A673 (cell line): ENCODE data around the gene ZNF780B. TPM values are rescaled to one million over a fixed set of nuclear protein-coding genes. Genes with fewer than 3 reads are reported as not detected.

ENCODE experiments used
- BruUV-seq: library from RNA; stranded (reverse); fragments of 400-500 nt; replicated peaks from 2 replicates; lab custom pipeline; 2021; lab: Mats Ljungman, UMichigan
- CTCF ChIA-PET: fragments of 300-600 bp; sonication (Branson Sonifier 250); formaldehyde crosslinking; loops from one replicate; lab custom pipeline; 2022; ENCODE audit warnings: antibody characterized with exemption; lab: Charles Lee
- POLR2A ChIA-PET: fragments of 300-600 bp; sonication (Branson Sonifier 250); formaldehyde crosslinking; loops from one replicate; lab custom pipeline; 2022; ENCODE audit warnings: antibody characterized with exemption; ENCODE audit not compliant: low non-redundant PET; lab: Charles Lee
- DNase-seq: peaks from one replicate; pipeline ENCODE4 v3.0.0-alpha.2; 2015; ENCODE audit warnings: low spot score
- H3K27ac ChIP-seq: fragments of 200-600 bp; sonication (generic); 2 replicates; pipeline ENCODE4 v1.5.1; 2016; ENCODE audit warnings: mixed run types, low read depth, mild to moderate bottlenecking, mixed read lengths, antibody characterized with exemption, low read length; ENCODE audit not compliant: poor library complexity, severe bottlenecking
- H3K27me3 ChIP-seq: fragments of 200-600 bp; sonication (generic); replicated peaks from 2 replicates; pipeline ENCODE4 v1.6.1; 2017; ENCODE audit warnings: mixed run types, low read depth, mild to moderate bottlenecking, mixed read lengths, antibody characterized with exemption, low read length; ENCODE audit not compliant: insufficient read depth, poor library complexity
- H3K36me3 ChIP-seq: fragments of 200-600 bp; sonication (generic); 2 replicates; pipeline ENCODE4 v1.6.1; 2016; ENCODE audit warnings: mixed run types, mild to moderate bottlenecking, mixed read lengths, antibody characterized with exemption, low read length; ENCODE audit not compliant: insufficient read depth, poor library complexity, severe bottlenecking
- H3K4me1 ChIP-seq: fragments of 200-600 bp; sonication (generic); 2 replicates; pipeline ENCODE4 v1.6.1; 2017; ENCODE audit warnings: mixed run types, mild to moderate bottlenecking, mixed read lengths, antibody characterized with exemption, low read length; ENCODE audit not compliant: insufficient read depth, poor library complexity, severe bottlenecking
- H3K4me3 ChIP-seq: fragments of 200-600 bp; sonication (generic); 2 replicates; pipeline ENCODE4 v1.5.1; 2016; ENCODE audit warnings: low read depth, mixed run types, mild to moderate bottlenecking, mixed read lengths, low read length; ENCODE audit not compliant: poor library complexity, severe bottlenecking
- H3K9me3 ChIP-seq: fragments of 200-600 bp; sonication (generic); 2 replicates; pipeline ENCODE4 v1.6.1; 2016; ENCODE audit warnings: mixed run types, low read depth, mild to moderate bottlenecking, mixed read lengths, antibody characterized with exemption, low read length; ENCODE audit not compliant: poor library complexity, severe bottlenecking
- EZH2 ChIP-seq: fragments of 200-600 bp; sonication (generic); IDR thresholded peaks from 2 replicates; pipeline ENCODE4 v1.6.1; 2017; ENCODE audit warnings: borderline replicate concordance, low read depth, mild to moderate bottlenecking, mixed read lengths, antibody characterized with exemption, low read length; ENCODE audit not compliant: poor library complexity, severe bottlenecking
- intact Hi-C: fragments of 100-400 bp; cut with micrococcal nuclease; formaldehyde crosslinking; loops from one replicate; pipeline ENCODE4 v1.10.0; 2022; ENCODE audit not compliant: unreplicated experiment
- total RNA-seq: library from RNA; stranded (reverse); gene quantifications from 2 replicates; pipeline ENCODE4 v1.2.3, GENCODE V29; 2021
- TF ChIP-seq, protein P1 (sequence below): fragments of 300-800, 200-600 bp; sonication (generic); conservative IDR thresholded peaks from 2 replicates; pipeline ENCODE4 v1.5.1; 2017; ENCODE audit warnings: low read depth, mild to moderate bottlenecking, antibody characterized with exemption, low read length, moderate library complexity, mixed read lengths

Gene ZNF780B
- total RNA-seq, 1 experiment from 2014 or later, result 23.7 TPM

DNA sequence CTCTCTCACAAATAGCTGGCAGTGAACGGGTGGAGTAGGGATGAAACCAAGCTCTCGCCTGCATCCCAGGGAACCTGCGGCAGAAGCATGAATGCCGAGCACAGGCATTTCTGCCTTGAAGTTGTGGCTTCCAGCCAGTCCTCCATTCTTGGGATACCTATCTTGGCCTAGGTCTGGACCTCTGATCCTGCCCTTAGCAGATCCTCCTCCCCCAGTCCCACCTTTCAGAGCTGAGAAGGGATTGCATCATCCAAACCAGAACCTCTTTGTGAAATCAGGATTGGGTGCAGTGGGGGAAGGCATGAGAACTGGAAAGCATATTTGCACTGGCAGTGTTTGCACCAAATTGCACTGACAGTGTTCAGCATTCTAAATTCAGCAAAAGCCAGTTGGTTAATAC, 28.9 kb upstream of the ZNF780B start:
- peaks cover 26% of the 10 kb centered on the region for H3K36me3 ChIP-seq
- peaks cover 8% of the 10 kb centered on the region for H3K9me3 ChIP-seq
- ChIA-PET POLR2A (no interaction called here), CTCF (interaction anchor here (0.6 kb wide), 1 partner anchor 89 kb away, joined by 3 read pairs; no protein-coding TSS in a partner anchor)
- no peak for DNase-seq
- no peak overlapping the region for H3K4me3 ChIP-seq
- H3K4me1 ChIP-seq, result no peaks in the 10 kb centered on the region
- no peak overlapping the region for H3K27ac ChIP-seq
- BruUV-seq, result no TSS peak
- H3K27me3 ChIP-seq, result no peaks in the 10 kb centered on the region
- TF ChIP-seq EZH2, result no peak
- TF ChIP-seq, protein P1, sequence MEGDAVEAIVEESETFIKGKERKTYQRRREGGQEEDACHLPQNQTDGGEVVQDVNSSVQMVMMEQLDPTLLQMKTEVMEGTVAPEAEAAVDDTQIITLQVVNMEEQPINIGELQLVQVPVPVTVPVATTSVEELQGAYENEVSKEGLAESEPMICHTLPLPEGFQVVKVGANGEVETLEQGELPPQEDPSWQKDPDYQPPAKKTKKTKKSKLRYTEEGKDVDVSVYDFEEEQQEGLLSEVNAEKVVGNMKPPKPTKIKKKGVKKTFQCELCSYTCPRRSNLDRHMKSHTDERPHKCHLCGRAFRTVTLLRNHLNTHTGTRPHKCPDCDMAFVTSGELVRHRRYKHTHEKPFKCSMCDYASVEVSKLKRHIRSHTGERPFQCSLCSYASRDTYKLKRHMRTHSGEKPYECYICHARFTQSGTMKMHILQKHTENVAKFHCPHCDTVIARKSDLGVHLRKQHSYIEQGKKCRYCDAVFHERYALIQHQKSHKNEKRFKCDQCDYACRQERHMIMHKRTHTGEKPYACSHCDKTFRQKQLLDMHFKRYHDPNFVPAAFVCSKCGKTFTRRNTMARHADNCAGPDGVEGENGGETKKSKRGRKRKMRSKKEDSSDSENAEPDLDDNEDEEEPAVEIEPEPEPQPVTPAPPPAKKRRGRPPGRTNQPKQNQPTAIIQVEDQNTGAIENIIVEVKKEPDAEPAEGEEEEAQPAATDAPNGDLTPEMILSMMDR, result no peak
- intact Hi-C loops, result no loop called here

DNA sequence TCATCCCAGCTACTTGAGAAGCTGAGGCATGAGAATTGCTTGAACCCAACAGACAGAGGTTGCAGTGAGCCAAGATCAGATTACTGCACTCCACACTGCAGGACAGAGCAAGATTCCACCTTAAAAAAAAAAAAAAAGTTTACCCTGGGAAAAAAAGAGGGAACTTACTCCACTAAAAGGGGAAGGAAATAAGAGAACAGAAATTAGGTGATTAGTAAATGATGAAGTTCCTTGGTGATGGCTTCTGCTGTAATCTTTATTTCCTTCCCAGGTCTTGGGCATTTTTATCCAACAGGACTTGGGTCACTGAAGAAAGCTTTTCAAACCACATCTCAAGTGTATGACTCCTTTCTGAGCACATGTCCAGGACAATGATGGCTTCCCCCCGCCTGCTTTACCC, 25.4 kb upstream of the ZNF780B start:
- ChIA-PET CTCF (no interaction called here), POLR2A (no interaction called here)
- Histone ChIP-seq H3K27me3 (no peaks in the 10 kb centered on the region), H3K9me3 (peaks cover 28% of the 10 kb centered on the region), H3K4me1 (no peaks in the 10 kb centered on the region), H3K36me3 (peaks cover 57% of the 10 kb centered on the region), H3K27ac (no peak overlapping the region), H3K4me3 (no peak overlapping the region)
- no peak for DNase-seq
- BruUV-seq, result no TSS peak
- intact Hi-C loops, result no loop called here
- TF ChIP-seq, protein P1, result no peak
- no peak for TF ChIP-seq EZH2

DNA sequence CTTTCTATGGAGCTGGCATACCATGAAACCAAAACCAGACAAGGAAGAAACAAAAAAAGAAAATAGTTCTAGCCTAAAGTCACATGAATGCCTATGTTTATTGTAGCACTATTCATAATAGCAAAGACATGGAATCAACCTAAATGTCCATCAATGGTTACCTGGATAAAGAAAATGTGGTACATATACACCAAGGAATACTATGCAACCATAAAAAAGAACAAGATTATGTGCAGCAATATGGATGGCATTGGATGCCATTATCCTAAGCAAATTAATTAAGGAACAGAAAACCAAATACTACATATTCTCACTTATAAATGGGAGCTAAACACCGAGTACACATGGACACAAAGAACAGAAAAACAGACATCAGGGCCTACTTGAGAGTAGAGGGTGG, 24.3 kb upstream of the ZNF780B start:
- peaks cover 39% of the 10 kb centered on the region for H3K9me3 ChIP-seq
- H3K27ac ChIP-seq, result no peak overlapping the region
- H3K36me3 ChIP-seq, result peaks cover 69% of the 10 kb centered on the region
- no TSS peak for BruUV-seq
- ChIA-PET CTCF (no interaction called here), POLR2A (no interaction called here)
- no peak overlapping the region for H3K4me3 ChIP-seq
- intact Hi-C loops, result no loop called here
- DNase-seq, result no peak
- no peaks in the 10 kb centered on the region for H3K27me3 ChIP-seq
- no peak for TF ChIP-seq EZH2
- TF ChIP-seq, protein P1, result no peak
- no peaks in the 10 kb centered on the region for H3K4me1 ChIP-seq
